Jurkat, Clone E6-1 (cell line): ENCODE measurements around the gene PEX5L.
"Not testable (repeated sequence)": the region's sequence is repeated elsewhere in the genome, so short reads cannot be mapped to it uniquely, and the experiment has no call there.

ENCODE experiments used
- DNase-seq: peaks from one replicate; pipeline ENCODE4 v3.0.0-alpha.2; 2011; ENCODE audit warnings: low read depth, low spot score
- H3K4me3 ChIP-seq: 2 replicates; pipeline ENCODE4 v1.5.1; 2011; ENCODE audit warnings: mild to moderate bottlenecking, low read length, control low read depth, moderate library complexity

PEX5L gene

GRCh38 chr3:179811321-179812095 is 225.2 kb downstream of the PEX5L start:
- peak; percentile 71 for DNase-seq
- no peak overlapping the region for H3K4me3 ChIP-seq

- DNase-seq: no peak
- H3K4me3 ChIP-seq: no peak overlapping the region
Measured at GRCh38 chr3:179809639-179810038, 227.1 kb downstream of the PEX5L start.

DNA sequence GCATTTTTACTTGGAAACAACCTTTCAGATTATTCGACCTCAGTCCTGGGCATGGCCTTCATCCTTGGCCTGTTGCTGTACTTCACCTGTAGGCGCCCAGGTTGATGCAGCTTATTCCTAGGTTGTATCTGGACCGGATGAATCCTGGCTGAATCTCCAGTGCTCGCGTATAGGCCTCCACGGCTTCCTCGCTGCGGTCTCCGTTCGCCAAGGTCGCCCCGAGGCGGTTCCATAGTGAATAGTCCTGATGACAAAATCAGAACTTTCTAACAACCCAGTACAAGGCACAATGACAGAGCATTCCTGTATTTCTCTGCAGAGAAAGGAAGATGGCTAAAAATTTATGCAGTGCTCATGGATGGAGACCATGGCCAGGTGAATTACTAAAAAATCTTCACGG is 229.1 kb downstream of the PEX5L start:
- no peak for DNase-seq
- no peak overlapping the region for H3K4me3 ChIP-seq

- no peak for DNase-seq
- no peak overlapping the region for H3K4me3 ChIP-seq
Measured at GRCh38 chr3:179806177-179806576, 230.6 kb downstream of the PEX5L start.

- no peak for DNase-seq
Measured at GRCh38 chr3:179801856-179802255, 234.9 kb downstream of the PEX5L start.

GRCh38 chr3:179801263-179801662 is 235.5 kb downstream of the PEX5L start:
- no peak for DNase-seq
- H3K4me3 ChIP-seq: no peak overlapping the region

More at GRCh38 chr3:179801856-179802255, 234.9 kb downstream of the PEX5L start:
- H3K4me3 ChIP-seq: no peak overlapping the region

GRCh38 chr3:179797192-179797591 is 239.5 kb downstream of the PEX5L start:
- no peak for DNase-seq
- no peak overlapping the region for H3K4me3 ChIP-seq

DNA sequence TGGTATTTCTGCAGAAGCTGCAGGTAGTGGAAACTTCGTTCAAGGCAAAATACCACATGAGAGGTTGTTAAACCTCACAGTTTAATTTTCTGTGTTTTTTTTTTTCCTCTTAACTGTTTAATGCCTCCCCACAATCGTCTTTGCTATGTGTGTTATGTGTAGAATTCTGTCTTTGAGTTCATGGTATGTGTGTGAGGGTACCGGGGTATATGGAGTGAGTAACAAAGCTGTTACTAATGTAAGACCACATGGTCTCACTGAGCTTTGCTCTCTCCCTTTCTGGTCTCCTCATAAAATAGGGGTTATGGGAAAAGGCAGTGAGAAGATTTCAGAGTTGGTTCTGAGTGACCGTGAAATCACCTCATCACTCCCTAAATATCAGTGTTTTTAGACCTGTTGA is 240.3 kb downstream of the PEX5L start:
- no peak overlapping the region for H3K4me3 ChIP-seq
- peak; percentile 60 for DNase-seq

DNA sequence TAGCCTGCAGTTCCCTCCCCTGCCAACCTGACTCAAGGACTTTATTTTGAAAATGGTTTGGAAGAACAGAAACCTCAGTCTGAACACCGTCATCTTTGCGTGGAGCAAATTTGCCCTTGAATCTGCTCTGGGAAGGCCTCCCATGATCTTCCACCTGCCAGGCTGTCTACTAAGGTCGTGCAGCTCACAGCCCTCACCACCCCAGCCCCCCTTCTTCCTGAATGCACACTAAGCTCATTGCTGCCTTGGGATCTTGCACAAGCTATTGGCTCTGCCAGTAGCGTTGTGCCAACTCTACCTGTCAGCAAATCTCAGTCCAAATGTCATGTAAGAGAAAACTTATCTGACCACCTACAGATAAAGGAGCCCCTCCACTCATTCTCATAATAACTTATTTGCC is 242.4 kb downstream of the PEX5L start:
- no peak for DNase-seq
- H3K4me3 ChIP-seq: no peak overlapping the region

GRCh38 chr3:179791793-179792192 is 244.9 kb downstream of the PEX5L start:
- DNase-seq: no peak
- no peak overlapping the region for H3K4me3 ChIP-seq

DNA sequence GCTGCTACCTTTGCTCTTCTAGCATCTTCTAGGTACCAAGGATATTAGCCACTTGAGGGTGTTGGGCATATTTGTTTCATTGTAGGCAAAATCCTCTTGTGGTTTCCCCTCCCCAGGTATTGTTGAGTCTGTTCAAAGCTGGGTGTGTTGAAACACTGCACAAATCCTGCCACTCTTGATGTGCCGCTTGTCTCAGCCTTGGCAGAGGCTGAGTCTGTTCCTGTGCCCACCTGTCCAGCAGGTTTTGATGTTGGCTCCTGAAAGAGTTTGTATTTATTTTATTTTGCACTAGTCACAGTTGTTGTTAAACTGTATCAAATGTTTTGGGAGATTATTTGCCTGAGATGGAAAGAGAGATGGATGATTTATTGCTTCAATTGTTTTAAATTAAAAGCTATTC is 247.7 kb downstream of the PEX5L start:
- no peak overlapping the region for H3K4me3 ChIP-seq
- no peak for DNase-seq

DNA sequence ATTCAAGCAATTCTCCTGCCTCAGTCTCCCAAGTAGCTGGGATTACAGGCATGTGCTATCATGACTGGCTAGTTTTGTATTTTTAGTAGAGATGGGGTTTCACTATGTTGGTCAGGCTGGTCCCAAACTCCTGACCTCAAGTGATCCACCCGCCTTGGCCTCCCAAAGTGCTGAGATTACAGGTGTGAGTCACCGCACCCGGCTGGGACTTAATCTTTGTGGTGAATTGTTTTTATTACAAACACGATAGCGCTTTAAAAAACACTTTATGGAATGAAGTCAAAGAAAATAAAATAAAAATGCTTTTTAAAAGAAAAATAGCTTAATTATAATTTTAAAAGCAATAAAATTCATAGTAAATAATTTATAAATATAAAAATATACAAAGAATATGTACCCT is 253.9 kb downstream of the PEX5L start:
- not testable (repeated sequence) for DNase-seq, H3K4me3 ChIP-seq

- no peak overlapping the region for H3K4me3 ChIP-seq
- no peak for DNase-seq
Measured at GRCh38 chr3:179775416-179776122, 261.2 kb downstream of the PEX5L start.

- no peak for DNase-seq
Measured at GRCh38 chr3:179772297-179772696, 264.4 kb downstream of the PEX5L start.

DNA sequence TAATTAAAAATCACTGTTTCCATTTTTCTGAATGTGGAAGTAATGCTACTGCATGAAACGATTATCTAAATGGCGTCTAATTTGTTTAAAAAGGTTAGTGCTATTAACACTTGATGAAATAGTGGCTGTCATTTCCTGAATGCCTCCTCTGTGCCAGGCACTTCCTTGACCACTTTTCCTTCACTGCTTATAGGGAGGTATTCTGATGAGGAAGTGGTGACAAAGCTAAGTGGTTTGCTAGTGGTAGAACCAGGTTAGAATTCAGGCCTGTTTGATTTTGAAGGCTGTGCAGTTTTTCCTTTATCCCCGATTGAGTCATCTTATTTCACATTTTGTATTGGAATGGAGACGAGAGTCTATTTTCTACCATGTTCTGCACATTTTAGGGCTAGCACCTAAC is 264.9 kb downstream of the PEX5L start:
- DNase-seq: peak; percentile 18
- no peak overlapping the region for H3K4me3 ChIP-seq

More at GRCh38 chr3:179772297-179772696, 264.4 kb downstream of the PEX5L start:
- H3K4me3 ChIP-seq: no peak overlapping the region

- DNase-seq: peak; percentile 11
- H3K4me3 ChIP-seq: no peak overlapping the region
Measured at GRCh38 chr3:179769411-179770247, 267.1 kb downstream of the PEX5L start.

DNA sequence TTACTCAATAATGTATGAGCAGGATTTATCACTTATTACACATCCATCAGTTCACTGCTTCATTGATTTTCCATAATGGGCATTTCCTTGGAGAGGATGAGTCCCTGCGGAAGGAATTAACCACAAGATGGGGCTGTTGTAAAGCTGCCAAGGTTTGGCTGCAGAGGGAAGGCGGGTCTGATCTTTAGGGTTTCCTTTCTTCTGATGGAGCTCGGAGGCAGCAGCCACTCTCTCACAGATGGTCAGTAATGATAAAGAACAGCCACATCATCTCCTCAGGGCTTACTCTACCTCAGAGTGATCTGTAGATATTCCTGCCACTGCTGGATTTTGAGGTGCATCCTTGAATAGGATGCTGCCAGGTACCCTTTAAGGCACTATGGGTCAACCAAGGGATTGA is 268.7 kb downstream of the PEX5L start:
- no peak overlapping the region for H3K4me3 ChIP-seq
- peak; percentile 28 for DNase-seq

DNA sequence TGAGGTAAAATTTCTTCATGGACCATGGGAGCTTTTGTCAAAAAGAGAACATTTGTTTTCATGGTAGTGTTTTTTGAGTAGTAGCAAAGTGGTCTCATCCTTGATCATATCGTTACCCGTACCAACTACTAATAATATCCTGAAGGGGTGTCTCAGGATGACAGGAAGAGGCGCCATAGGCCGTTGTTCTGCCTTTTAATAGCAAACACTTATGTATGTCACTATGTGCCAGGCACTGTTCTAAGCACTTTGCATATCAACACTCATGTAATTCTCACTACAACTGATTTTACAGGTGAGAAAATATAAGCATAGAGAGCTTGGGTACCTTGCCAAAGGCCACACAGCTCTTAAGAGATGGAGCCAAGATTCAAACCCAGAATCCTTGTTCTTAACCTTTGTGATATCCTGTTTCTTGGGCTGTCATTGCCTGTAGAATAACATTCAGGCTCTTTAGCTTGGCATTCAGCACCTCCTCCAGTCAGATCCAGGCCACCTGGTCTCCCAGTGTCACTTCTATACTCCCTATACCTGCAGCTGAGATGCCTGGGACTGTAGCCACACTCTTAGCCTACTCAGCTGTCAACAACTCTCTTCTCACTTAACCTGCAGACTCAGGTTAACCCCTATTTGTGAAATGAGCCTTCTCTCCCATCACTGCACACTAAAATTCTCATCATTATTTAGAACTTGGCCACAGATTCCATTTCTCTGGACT is 270.2 kb downstream of the PEX5L start:
- no peak for DNase-seq

DNA sequence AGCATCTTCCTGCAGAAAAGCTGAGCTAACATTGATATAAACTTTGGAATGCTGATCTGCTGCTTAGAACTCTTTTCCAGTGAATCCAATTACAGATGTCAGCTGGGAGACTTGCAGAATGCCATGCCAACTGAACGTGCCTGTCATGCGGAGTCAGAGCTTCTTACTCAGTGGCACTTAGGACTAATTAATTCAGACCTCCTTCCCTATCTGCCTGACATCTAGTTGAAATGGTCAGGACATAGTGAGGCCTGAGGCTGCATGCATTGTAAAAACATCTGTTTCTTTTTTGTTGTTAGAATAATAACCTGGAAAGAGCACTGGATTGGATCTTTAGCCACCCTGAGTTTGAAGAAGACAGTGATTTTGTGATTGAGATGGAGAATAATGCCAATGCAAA is 271.3 kb downstream of the PEX5L start:
- H3K4me3 ChIP-seq: no peak overlapping the region
- DNase-seq: no peak

More for the DNA sequence above, 270.2 kb downstream of the PEX5L start:
- H3K4me3 ChIP-seq: no peak overlapping the region
